Naive thymus-derived CD4-positive, alpha-beta T cell (primary cell): Measurements from ENCODE around the gene LHX4. TPM values are rescaled to one million over a fixed set of nuclear protein-coding genes. Genes with fewer than 3 reads are reported as not detected.

Source experiments
- ATAC-seq: fragments of 150-1000 bp; cut with Tn5 transposase; 2 replicates; pipeline ENCODE4 v1.10.0; 2021; ENCODE audit warnings: mild to moderate bottlenecking, moderate library complexity
- CTCF ChIA-PET: fragments of 350-600 bp; sonication (Branson Sonifier 250); formaldehyde crosslinking; loops from one replicate; lab custom pipeline; 2021; ENCODE audit warnings: antibody characterized with exemption; lab: Charles Lee
- POLR2A ChIA-PET: fragments of 350-600 bp; sonication (Branson Sonifier 250); formaldehyde crosslinking; loops from one replicate; lab custom pipeline; 2021; ENCODE audit warnings: antibody characterized with exemption, inconsistent platforms; lab: Charles Lee
- DNase-seq, 9 donors: peaks; one replicate each; pipeline versions ENCODE4 v3.0.0 to v3.0.0-alpha.2; 2020 to 2022; ENCODE audit warnings: mixed read lengths in 1 of 9
- H3K27ac ChIP-seq: one replicate; pipeline ENCODE4 v1.7.0; 2013; ENCODE audit warnings: mild to moderate bottlenecking, low read depth, low read length, moderate library complexity
- H3K27me3 ChIP-seq, 2 donors: one replicate each; pipeline ENCODE4 v1.7.0; 2013; ENCODE audit warnings: low read length in 2 of 2, mild to moderate bottlenecking in 2 of 2, moderate library complexity in 2 of 2; ENCODE audit not compliant: control insufficient read depth in 2 of 2, insufficient read depth in 2 of 2
- H3K36me3 ChIP-seq, 3 experiments: 1 replicate in 2 of 3; 2 replicates in 1 of 3; pipeline ENCODE4 v1.7.0; 2013; ENCODE audit warnings: low read length in 3 of 3, mild to moderate bottlenecking in 3 of 3, moderate library complexity in 1 of 3; ENCODE audit not compliant: insufficient read depth in 3 of 3, control insufficient read depth in 2 of 3
- H3K4me1 ChIP-seq, 2 donors: one replicate each; pipeline ENCODE4 v1.7.0; 2013; ENCODE audit warnings: low read length in 2 of 2, mild to moderate bottlenecking in 2 of 2, moderate library complexity in 1 of 2; ENCODE audit not compliant: control insufficient read depth in 2 of 2, insufficient read depth in 2 of 2
- H3K4me3 ChIP-seq: 2 replicates; pipeline ENCODE4 v1.7.0; 2013; ENCODE audit warnings: mild to moderate bottlenecking, low read length
- H3K9me3 ChIP-seq, 3 experiments: 1 replicate in 2 of 3; 2 replicates in 1 of 3; pipeline ENCODE4 v1.7.0; 2013; ENCODE audit warnings: low read length in 3 of 3; ENCODE audit not compliant: control insufficient read depth in 2 of 3
- H3K27ac Mint-ChIP-seq, 9 donors: one replicate each; pipeline ENCODE4 v1.8.0; 2020 to 2022; ENCODE audit warnings: mixed read lengths in 9 of 9, mild to moderate bottlenecking in 8 of 9, moderate library complexity in 5 of 9, inconsistent platforms in 2 of 9
- H3K27me3 Mint-ChIP-seq, 5 donors: one replicate each; pipeline ENCODE4 v1.8.0; 2021 to 2022; ENCODE audit warnings: mixed read lengths in 5 of 5, mild to moderate bottlenecking in 1 of 5
- H3K36me3 Mint-ChIP-seq, 5 donors: one replicate each; pipeline ENCODE4 v1.8.0; 2020 to 2022; ENCODE audit warnings: mixed read lengths in 5 of 5, mild to moderate bottlenecking in 3 of 5, inconsistent platforms in 1 of 5
- H3K4me1 Mint-ChIP-seq, 7 donors: one replicate each; pipeline ENCODE4 v1.8.0; 2020 to 2022; ENCODE audit warnings: mixed read lengths in 7 of 7, mild to moderate bottlenecking in 3 of 7, inconsistent platforms in 1 of 7
- H3K4me3 Mint-ChIP-seq, 10 donors: one replicate each; pipeline ENCODE4 v1.8.0; 2020 to 2022; ENCODE audit warnings: mild to moderate bottlenecking in 10 of 10, mixed read lengths in 10 of 10, moderate library complexity in 6 of 10, inconsistent platforms in 2 of 10
- H3K9me3 Mint-ChIP-seq, 11 donors: one replicate each; pipeline ENCODE4 v1.8.0; 2020 to 2022; ENCODE audit warnings: mixed read lengths in 11 of 11, mild to moderate bottlenecking in 4 of 11, inconsistent platforms in 1 of 11, moderate library complexity in 1 of 11
- intact Hi-C, 2 donors: fragments of 100-400 bp; cut with micrococcal nuclease; formaldehyde crosslinking; loops; one replicate each; pipeline ENCODE4 v1.15.1; 2023
- polyA plus RNA-seq, 2 donors: library from polyadenylated mRNA; unstranded; fragments of 300-500 nt; fragmentation: Illumina TruSeq; gene quantifications; one replicate each; pipeline ENCODE4 v1.2.3, GENCODE V29; 2021
- total RNA-seq, 6 experiments: library from RNA in 5 of 6; stranded (reverse) in 5 of 6; gene quantifications; 1 replicate in 5 of 6; 2 replicates in 1 of 6; pipeline ENCODE4 v1.2.3 and lab custom pipeline; 2021 to 2026

The LHX4 gene
- total and polyA plus RNA-seq, 7 experiments from 2014 or later: 0.07 to 0.58 (median 0.24) TPM; not detected in 4

GRCh38 chr1:180190091-180190490 is 40.0 kb upstream of the LHX4 start:
- Histone ChIP-seq H3K36me3 (peaks cover 0 to 71% (median 3%) of the 10 kb centered on the region in 3 experiments), H3K27ac (no peak overlapping the region), H3K4me3 (no peak overlapping the region), H3K27me3 (no peaks in the 10 kb centered on the region), H3K4me1 (peaks cover 0 to 26% of the 10 kb centered on the region in 2 donors), H3K9me3 (no peaks in the 10 kb centered on the region)
- peak overlapping the region in 1 of 10 donors; percentile 8 for H3K4me3 Mint-ChIP-seq
- ATAC-seq (peak; percentile 52), DNase-seq (no peak)
- intact Hi-C loops: no loop called here
- no peak overlapping the region for H3K27ac Mint-ChIP-seq
- ChIA-PET POLR2A (no interaction called here), CTCF (interaction anchor here (0.8 kb wide), 1 partner anchor 484 kb away, joined by 3 read pairs; no protein-coding TSS in a partner anchor)
- no peaks in the 10 kb centered on the region for H3K27me3 Mint-ChIP-seq
- H3K9me3 Mint-ChIP-seq: no peaks in the 10 kb centered on the region
- peaks cover 0 to 11% (median 0%) of the 10 kb centered on the region in 7 donors for H3K4me1 Mint-ChIP-seq
- H3K36me3 Mint-ChIP-seq: peaks cover 0 to 57% (median 21%) of the 10 kb centered on the region in 5 donors

DNA sequence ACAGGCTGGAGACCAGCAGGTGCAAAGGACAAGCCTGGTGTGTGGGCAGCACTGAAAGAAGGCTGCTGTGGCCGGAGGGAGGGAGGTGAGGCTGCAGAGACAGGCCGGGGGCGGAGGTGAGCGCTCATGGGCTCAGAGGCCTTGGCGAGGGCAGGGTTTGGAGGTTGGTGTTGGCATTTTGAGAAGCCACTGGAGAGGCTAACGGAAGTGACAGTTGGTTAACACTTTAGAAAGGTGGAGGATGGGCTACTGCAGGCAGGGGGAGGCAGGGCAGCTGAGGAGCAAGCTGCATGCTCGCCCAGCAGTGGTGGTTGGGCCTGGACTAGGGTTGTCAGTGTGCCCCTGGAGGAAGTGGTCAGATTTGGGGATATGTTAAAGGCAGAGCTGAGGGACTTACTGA is 37.9 kb upstream of the LHX4 start:
- H3K27ac ChIP-seq: no peak overlapping the region
- H3K4me1 ChIP-seq: peaks cover 0 to 26% of the 10 kb centered on the region in 2 donors
- Mint-ChIP-seq H3K9me3 (no peaks in the 10 kb centered on the region), H3K36me3 (peaks cover 0 to 55% (median 21%) of the 10 kb centered on the region in 5 donors), H3K4me1 (peaks cover 0 to 11% (median 0%) of the 10 kb centered on the region in 7 donors), H3K27me3 (no peaks in the 10 kb centered on the region), H3K4me3 (no peak overlapping the region), H3K27ac (peak overlapping the region in 3 of 9 donors; percentile 15 to 75 (median 50))
- no peaks in the 10 kb centered on the region for H3K9me3 ChIP-seq
- no peak for DNase-seq
- ChIA-PET CTCF (no interaction called here), POLR2A (no interaction called here)
- peaks cover 0 to 67% (median 3%) of the 10 kb centered on the region in 3 experiments for H3K36me3 ChIP-seq
- ATAC-seq: peak; percentile 38
- H3K4me3 ChIP-seq: no peak overlapping the region
- no peaks in the 10 kb centered on the region for H3K27me3 ChIP-seq
- intact Hi-C loops: no loop called here

DNA sequence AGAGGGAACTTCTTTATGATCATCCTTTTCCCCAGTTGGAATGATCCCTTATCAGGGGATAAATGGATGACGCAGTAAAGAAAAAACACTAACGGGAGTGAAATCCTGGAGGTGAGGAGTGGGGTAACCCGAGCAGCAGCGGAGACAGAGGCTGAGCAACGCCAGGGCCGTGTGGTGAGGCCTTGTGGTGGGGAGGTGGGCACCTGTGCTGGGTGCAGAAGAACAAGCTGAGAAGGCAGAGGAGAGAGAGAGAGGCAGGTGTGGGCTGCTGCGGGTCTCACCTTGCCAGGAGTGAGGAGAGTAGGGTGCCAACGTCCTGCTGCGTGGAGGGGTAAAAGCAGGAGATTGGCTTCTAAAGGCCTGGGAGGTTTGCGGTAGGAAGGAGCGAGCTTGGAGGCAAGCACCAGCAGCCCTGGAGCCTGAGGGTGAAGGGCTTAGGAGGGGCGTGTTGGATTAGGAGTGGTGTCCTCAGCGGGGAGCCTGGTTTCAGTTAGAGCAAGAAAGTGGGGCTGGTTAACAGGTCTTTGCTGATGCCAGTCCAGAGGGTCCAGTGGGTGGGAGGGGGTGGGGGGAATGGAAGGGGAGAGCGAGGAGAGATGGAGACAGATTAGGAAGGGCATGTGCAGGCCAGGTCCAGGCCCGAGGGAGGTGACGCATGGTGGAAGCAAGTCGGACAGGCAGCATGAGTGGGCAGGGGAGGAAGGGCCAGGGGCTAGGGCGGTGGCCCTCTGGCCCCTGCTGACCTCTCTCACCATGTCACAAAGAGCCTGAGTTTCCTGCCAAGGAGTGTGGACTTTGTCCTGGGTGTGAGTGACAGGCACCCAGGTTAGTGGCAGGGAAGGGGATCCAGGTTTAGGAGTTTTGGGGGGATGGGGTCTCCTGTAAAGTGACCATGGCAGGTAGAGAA is 36.7 kb upstream of the LHX4 start:
- Mint-ChIP-seq H3K27ac (peak overlapping the region in 3 of 9 donors; percentile 3 to 73 (median 50)), H3K4me3 (no peak overlapping the region), H3K4me1 (peaks cover 0 to 11% (median 0%) of the 10 kb centered on the region in 7 donors), H3K27me3 (no peaks in the 10 kb centered on the region), H3K9me3 (no peaks in the 10 kb centered on the region), H3K36me3 (peaks cover 0 to 47% (median 21%) of the 10 kb centered on the region in 5 donors)
- Histone ChIP-seq H3K4me3 (no peak overlapping the region), H3K27me3 (no peaks in the 10 kb centered on the region), H3K9me3 (no peaks in the 10 kb centered on the region), H3K27ac (no peak overlapping the region), H3K36me3 (peaks cover 0 to 55% (median 0%) of the 10 kb centered on the region in 3 experiments), H3K4me1 (peaks cover 0 to 26% of the 10 kb centered on the region in 2 donors)
- ChIA-PET CTCF (no interaction called here), POLR2A (interaction anchor here (0.6 kb wide), 1 partner anchor 16 kb away, joined by 6 read pairs; no protein-coding TSS in a partner anchor)
- DNase-seq: no peak
- intact Hi-C loops: no loop called here
- no peak for ATAC-seq

DNA sequence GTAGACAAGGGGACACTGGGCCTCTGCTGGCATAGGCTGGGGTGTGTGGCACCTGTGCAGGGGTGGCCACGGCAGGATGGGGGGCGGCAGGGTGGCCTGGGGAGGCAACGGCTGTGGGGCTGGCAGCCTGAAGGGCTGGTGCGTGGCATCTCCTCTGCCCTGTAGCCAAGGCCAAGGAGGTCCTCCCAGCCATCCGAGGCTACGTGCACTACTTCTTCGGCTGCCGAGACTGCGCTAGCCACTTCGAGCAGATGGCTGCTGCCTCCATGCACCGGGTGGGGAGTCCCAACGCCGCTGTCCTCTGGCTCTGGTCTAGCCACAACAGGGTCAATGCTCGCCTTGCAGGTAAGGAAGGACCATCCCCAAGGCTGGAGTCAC is 36.0 kb upstream of the LHX4 start:
- Histone ChIP-seq H3K9me3 (no peaks in the 10 kb centered on the region), H3K4me1 (peaks cover 0 to 26% of the 10 kb centered on the region in 2 donors), H3K27ac (no peak overlapping the region), H3K36me3 (peaks cover 0 to 49% (median 0%) of the 10 kb centered on the region in 3 experiments), H3K4me3 (no peak overlapping the region), H3K27me3 (no peaks in the 10 kb centered on the region)
- Mint-ChIP-seq H3K9me3 (no peaks in the 10 kb centered on the region), H3K4me1 (peaks cover 0 to 11% (median 0%) of the 10 kb centered on the region in 7 donors), H3K27me3 (no peaks in the 10 kb centered on the region), H3K27ac (no peak overlapping the region), H3K4me3 (no peak overlapping the region), H3K36me3 (peaks cover 0 to 41% (median 17%) of the 10 kb centered on the region in 5 donors)
- intact Hi-C loops: no loop called here
- ATAC-seq (no peak), DNase-seq (no peak)
- CTCF ChIA-PET: no interaction called here
- POLR2A ChIA-PET: no interaction called here

DNA sequence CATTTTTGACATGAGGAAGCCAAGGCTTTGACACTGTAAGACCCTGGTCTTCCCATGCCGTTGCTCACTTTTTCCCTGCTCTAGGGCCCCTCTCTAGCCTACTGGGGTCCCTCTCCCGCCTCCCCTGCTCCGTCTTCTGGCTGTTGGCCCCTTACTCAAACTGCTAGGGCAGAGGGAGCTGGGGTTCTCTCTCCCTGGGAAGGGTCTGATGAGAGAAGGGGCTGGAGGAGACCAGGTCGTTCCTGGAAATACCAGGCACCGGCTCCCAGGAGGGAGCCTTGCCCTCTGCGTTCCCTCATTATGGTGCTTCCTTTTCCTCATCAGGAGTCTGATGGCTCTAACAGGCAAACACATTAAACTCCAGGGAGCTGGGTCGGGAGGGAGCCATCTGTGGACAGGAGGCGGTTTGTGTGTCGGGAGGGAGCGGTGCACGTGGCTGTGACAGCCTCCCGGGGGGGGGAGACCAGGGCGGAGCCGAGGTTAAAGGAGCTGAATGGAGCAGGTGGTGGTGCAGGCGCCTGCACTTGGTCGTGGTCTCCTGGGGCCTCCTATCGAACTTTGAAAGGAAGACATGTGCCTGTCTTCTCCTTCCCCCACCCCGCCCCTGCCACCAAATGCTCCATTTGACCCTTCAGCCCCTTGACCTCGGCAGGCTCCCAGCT is 35.4 kb upstream of the LHX4 start:
- H3K27me3 ChIP-seq: no peaks in the 10 kb centered on the region
- H3K9me3 ChIP-seq: no peaks in the 10 kb centered on the region
- H3K4me3 ChIP-seq: no peak overlapping the region
- Mint-ChIP-seq H3K36me3 (peaks cover 0 to 38% (median 15%) of the 10 kb centered on the region in 5 donors), H3K4me3 (no peak overlapping the region), H3K27ac (no peak overlapping the region), H3K4me1 (peaks cover 0 to 9% (median 0%) of the 10 kb centered on the region in 7 donors), H3K9me3 (no peaks in the 10 kb centered on the region), H3K27me3 (no peaks in the 10 kb centered on the region)
- intact Hi-C loops: no loop called here
- ChIA-PET CTCF (no interaction called here), POLR2A (no interaction called here)
- H3K36me3 ChIP-seq: peaks cover 0 to 44% (median 0%) of the 10 kb centered on the region in 3 experiments
- H3K27ac ChIP-seq: no peak overlapping the region
- no peak for ATAC-seq
- H3K4me1 ChIP-seq: peaks cover 0 to 26% of the 10 kb centered on the region in 2 donors
- DNase-seq: no peak

- Mint-ChIP-seq H3K36me3 (peaks cover 0 to 31% (median 13%) of the 10 kb centered on the region in 5 donors), H3K4me1 (peaks cover 0 to 8% (median 0%) of the 10 kb centered on the region in 7 donors), H3K27me3 (no peaks in the 10 kb centered on the region), H3K9me3 (no peaks in the 10 kb centered on the region), H3K4me3 (no peak overlapping the region), H3K27ac (peak overlapping the region in 1 of 9 donors; percentile 30)
- Histone ChIP-seq H3K36me3 (peaks cover 0 to 36% (median 0%) of the 10 kb centered on the region in 3 experiments), H3K9me3 (no peaks in the 10 kb centered on the region), H3K4me3 (no peak overlapping the region), H3K4me1 (peaks cover 0 to 19% of the 10 kb centered on the region in 2 donors), H3K27me3 (no peaks in the 10 kb centered on the region), H3K27ac (no peak overlapping the region)
- POLR2A ChIA-PET: no interaction called here
- intact Hi-C loops: no loop called here
- CTCF ChIA-PET: no interaction called here
- DNase-seq (no peak), ATAC-seq (no peak)
These were observed 34.7 kb upstream of the LHX4 start for GRCh38 chr1:180195401-180195800.
